ENCODE results near the gene PPP2R2B.

The PPP2R2B gene

GRCh38 chr5:146902471-146902870 lies 23.9 kb upstream of the PPP2R2B start:
- no peak for TF ChIP-seq CSDC2 (CRISPR knock-in tag; IDR thresholded peaks at IDR 0.05)
- no peak for ATAC-seq

GRCh38 chr5:146897061-146897460 lies 18.5 kb upstream of the PPP2R2B start:
- no peak for TF ChIP-seq ZNF8 (CRISPR knock-in tag; IDR thresholded peaks at IDR 0.05)
- no peak for TF ChIP-seq SNAI2 (CRISPR knock-in tag; IDR thresholded peaks at IDR 0.05)
- no peak for TF ChIP-seq ARNTL (CRISPR knock-in tag; IDR thresholded peaks at IDR 0.05; ENCODE audit: borderline replicate concordance, low read depth)
- TF ChIP-seq ZNF70 (CRISPR knock-in tag; IDR thresholded peaks at IDR 0.05), result no peak
- TF ChIP-seq POU6F1 (CRISPR knock-in tag; IDR thresholded peaks at IDR 0.05; ENCODE audit: borderline replicate concordance, low read depth), result no peak
- no peak for TF ChIP-seq CREB5 (CRISPR knock-in tag; IDR thresholded peaks at IDR 0.05; ENCODE audit: low read depth)
- no peak for TF ChIP-seq PPARA (CRISPR knock-in tag; IDR thresholded peaks at IDR 0.05; ENCODE audit: borderline replicate concordance)
- TF ChIP-seq ISL1 (CRISPR knock-in tag; IDR thresholded peaks at IDR 0.05), result no peak
- no peak for TF ChIP-seq OSR1 (CRISPR knock-in tag; IDR thresholded peaks at IDR 0.05)
- TF ChIP-seq PATZ1 (CRISPR knock-in tag; IDR thresholded peaks at IDR 0.05; ENCODE audit: borderline replicate concordance), result no peak
- TF ChIP-seq CSDC2 (CRISPR knock-in tag; IDR thresholded peaks at IDR 0.05), result no peak
- no peak for TF ChIP-seq BACH2 (CRISPR knock-in tag; IDR thresholded peaks at IDR 0.05; ENCODE audit: borderline replicate concordance)
- ATAC-seq, result no peak

- peak; percentile 54; the same call in 2 of the 3 replicates for ATAC-seq
- TF ChIP-seq TCF4 (CRISPR knock-in tag; IDR thresholded peaks at IDR 0.05; ENCODE audit: borderline replicate concordance) (no peak), GLIS3 (CRISPR knock-in tag; IDR thresholded peaks at IDR 0.05) (no peak), ISL1 (CRISPR knock-in tag; IDR thresholded peaks at IDR 0.05) (no peak), POU6F1 (CRISPR knock-in tag; IDR thresholded peaks at IDR 0.05; ENCODE audit: borderline replicate concordance, low read depth) (no peak), CSDC2 (CRISPR knock-in tag; IDR thresholded peaks at IDR 0.05) (no peak), ZNF565 (CRISPR knock-in tag; conservative IDR thresholded peaks at IDR 0.05; ENCODE audit: low read depth) (no peak), ZC3H10 (CRISPR knock-in tag; IDR thresholded peaks at IDR 0.05) (no peak), RARB (CRISPR knock-in tag; IDR thresholded peaks at IDR 0.05) (no peak), ZNF8 (CRISPR knock-in tag; IDR thresholded peaks at IDR 0.05) (no peak), PPARA (CRISPR knock-in tag; IDR thresholded peaks at IDR 0.05; ENCODE audit: borderline replicate concordance) (no peak), PATZ1 (CRISPR knock-in tag; IDR thresholded peaks at IDR 0.05; ENCODE audit: borderline replicate concordance) (no peak), ZFP30 (CRISPR knock-in tag; IDR thresholded peaks at IDR 0.05) (no peak), TOX (CRISPR knock-in tag; IDR thresholded peaks at IDR 0.05; ENCODE audit: borderline replicate concordance) (no peak), CSRNP3 (CRISPR knock-in tag; IDR thresholded peaks at IDR 0.05) (no peak), TSHZ2 (CRISPR knock-in tag; IDR thresholded peaks at IDR 0.05) (no peak), OSR1 (CRISPR knock-in tag; IDR thresholded peaks at IDR 0.05) (no peak), CREB5 (CRISPR knock-in tag; IDR thresholded peaks at IDR 0.05; ENCODE audit: low read depth) (no peak)
These were observed 16.4 kb upstream of the PPP2R2B start for GRCh38 chr5:146894753-146895521.

Data from SK-N-SH treated with all-trans-retinoic acid at 6 μM for 48 hours (cell line).